Fibroblast of upper back skin (primary cell): ENCODE data around the gene RANBP17.

Experiments used
- DNase-seq: peaks from one replicate; pipeline ENCODE4 v3.0.0-alpha.2; 2013

The RANBP17 gene

GRCh38 chr5:171306781-171307591 is 445.2 kb downstream of the RANBP17 start:
- no peak for DNase-seq

GRCh38 chr5:171307789-171308452 is 446.1 kb downstream of the RANBP17 start:
- DNase-seq = no peak

- peak; percentile 39 for DNase-seq
Measured at GRCh38 chr5:171308453-171309275, 446.8 kb downstream of the RANBP17 start, which contains the start of gene TLX3. TLX3 (plus strand) TSS chr5:171309248; CDS start chr5:171309366, 118 bp downstream.

- no peak for DNase-seq
Measured at GRCh38 chr5:171309276-171310211, 447.7 kb downstream of the RANBP17 start.

GRCh38 chr5:171310212-171310818 is 448.5 kb downstream of the RANBP17 start:
- no peak for DNase-seq

- DNase-seq = no peak
Measured at GRCh38 chr5:171310819-171311321, 449.1 kb downstream of the RANBP17 start.

GRCh38 chr5:171311322-171312077 is 449.7 kb downstream of the RANBP17 start:
- DNase-seq = peak; percentile 28

GRCh38 chr5:171312129-171312974 is 450.5 kb downstream of the RANBP17 start:
- no peak for DNase-seq

- DNase-seq = no peak
Measured at GRCh38 chr5:171313481-171314206, 451.8 kb downstream of the RANBP17 start.

GRCh38 chr5:171314728-171315385 is 453.0 kb downstream of the RANBP17 start:
- DNase-seq = no peak

- no peak for DNase-seq
Measured at GRCh38 chr5:171315386-171315891, 453.6 kb downstream of the RANBP17 start.

GRCh38 chr5:171315925-171316257 is 454.1 kb downstream of the RANBP17 start:
- DNase-seq = no peak

- DNase-seq = no peak
Measured at GRCh38 chr5:171316258-171317121, 454.7 kb downstream of the RANBP17 start.

- no peak for DNase-seq
Measured at GRCh38 chr5:171317230-171317629, 455.4 kb downstream of the RANBP17 start.

GRCh38 chr5:171318026-171318425 is 456.2 kb downstream of the RANBP17 start:
- DNase-seq = no peak

- DNase-seq = no peak
Measured at GRCh38 chr5:171321447-171321846, 459.6 kb downstream of the RANBP17 start.

- DNase-seq = no peak
Measured at GRCh38 chr5:171322527-171322926, 460.7 kb downstream of the RANBP17 start.
